GM19324 (cell line): ENCODE measurements around the gene HSPB1.
"Not testable (repeated sequence)": the region's sequence is repeated elsewhere in the genome, so short reads cannot be mapped to it uniquely, and the experiment has no call there.

ENCODE experiments used
- ATAC-seq: cut with Tn5 transposase; IDR thresholded peaks from one replicate; pipeline ENCODE4 v1.9.1; 2021; ENCODE audit warnings: mild to moderate bottlenecking, moderate library complexity; ENCODE audit not compliant: unreplicated experiment, low FRiP score

HSPB1 gene

DNA sequence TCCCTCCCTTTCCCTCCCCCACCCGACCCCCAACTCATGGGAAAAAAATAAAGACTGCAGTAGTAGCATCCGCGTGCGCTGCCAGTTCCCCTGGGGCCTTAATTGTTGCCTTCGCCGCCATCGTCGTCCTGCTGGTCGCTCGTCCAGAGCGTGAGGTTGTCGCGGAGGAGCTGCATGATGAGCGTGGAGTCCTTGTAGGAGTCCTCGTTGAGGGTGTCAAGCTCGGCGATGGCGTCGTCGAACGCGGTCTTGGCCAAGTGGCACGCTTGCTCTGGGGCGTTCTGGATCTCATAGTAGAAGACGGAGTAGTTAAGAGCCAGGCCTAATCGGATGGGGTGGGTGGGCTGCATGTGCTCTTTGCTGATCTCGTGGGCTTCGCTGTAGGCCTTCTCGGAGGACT, 27.0 kb downstream of the HSPB1 start:
- ATAC-seq, result no peak

DNA sequence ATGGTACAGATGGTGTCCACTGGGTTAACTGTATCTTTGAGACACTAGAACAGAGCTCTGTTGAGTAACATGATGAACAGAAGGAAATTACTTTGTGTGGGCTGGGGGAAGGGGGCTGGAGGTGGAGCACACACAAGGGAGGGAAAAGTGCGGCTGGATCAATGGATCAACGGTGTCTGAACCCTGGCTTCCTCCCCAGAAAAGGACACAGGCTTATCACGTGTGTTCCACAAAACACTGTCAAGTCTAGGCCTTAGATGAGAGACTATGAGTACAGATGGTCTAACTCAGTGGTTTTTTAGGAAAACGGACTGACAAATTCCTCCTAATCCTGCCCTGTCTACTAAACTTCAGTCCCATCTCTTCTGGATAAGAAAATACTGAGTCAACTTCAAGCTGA, 27.8 kb downstream of the HSPB1 start:
- no peak for ATAC-seq

DNA sequence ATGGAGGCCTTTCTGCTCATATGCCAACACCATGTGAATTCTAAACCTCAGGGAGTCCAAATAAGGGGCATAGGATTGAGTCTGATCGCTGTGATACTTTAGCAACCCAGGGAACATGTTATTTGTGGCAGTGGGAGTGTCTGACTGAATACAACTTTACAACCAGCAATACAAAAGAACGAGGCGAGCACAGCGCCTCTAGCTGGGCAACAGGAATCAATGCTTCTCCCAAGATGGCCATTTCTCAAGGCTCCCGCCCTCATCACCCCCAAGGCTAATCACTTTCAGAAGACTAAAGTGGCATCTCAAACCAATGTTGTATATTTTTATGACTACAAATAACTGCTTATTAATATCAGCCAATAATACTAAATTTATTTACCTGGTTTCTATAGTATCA, 28.2 kb downstream of the HSPB1 start:
- no peak for ATAC-seq

DNA sequence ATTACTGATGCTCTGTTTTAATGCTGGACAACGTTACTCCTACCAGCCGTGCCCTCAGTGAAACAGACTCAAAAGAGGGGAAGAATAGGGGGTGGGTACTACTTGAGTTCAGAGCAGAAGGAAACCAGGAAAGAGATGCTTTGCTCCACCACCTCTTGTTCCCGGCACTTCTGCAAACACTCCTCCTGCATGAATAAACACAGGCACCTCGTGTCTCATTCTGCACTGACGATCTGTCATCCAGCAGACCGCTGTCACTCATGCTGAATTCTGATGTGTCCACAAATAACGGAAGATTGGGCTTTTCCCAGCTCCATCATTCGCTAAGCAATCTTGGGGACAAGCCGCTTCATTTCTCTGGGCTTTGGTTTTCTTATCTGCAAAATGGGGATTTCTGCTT, 29.6 kb downstream of the HSPB1 start:
- ATAC-seq, result no peak

DNA sequence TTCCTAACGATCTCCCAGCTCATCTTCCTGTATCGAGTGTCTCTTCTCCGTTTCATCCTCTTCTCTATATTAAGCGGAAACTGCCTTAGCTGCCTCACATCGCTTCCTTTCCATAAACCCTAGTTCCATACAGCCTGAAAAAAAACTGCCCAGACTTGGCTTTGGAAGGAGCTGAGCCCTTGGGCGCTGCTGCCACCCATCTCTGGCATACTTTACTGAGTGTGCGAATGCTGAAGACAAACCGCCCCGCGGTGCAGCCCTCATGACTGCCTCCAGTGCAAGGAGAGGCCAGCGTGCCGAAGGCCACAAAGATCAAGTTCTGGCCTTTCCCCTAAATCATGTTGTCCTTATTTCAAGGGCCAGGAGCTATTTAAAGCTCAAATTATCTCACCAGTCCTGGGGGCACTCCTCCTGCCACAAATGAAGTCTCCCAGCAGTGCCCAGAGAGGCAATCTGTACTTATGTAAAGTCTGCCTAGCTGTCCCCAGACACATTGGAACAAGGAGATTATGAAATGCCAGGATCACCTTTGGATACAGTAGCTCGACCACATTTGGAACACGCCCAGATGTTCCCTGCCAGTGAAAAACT, 31.1 kb downstream of the HSPB1 start:
- no peak for ATAC-seq

DNA sequence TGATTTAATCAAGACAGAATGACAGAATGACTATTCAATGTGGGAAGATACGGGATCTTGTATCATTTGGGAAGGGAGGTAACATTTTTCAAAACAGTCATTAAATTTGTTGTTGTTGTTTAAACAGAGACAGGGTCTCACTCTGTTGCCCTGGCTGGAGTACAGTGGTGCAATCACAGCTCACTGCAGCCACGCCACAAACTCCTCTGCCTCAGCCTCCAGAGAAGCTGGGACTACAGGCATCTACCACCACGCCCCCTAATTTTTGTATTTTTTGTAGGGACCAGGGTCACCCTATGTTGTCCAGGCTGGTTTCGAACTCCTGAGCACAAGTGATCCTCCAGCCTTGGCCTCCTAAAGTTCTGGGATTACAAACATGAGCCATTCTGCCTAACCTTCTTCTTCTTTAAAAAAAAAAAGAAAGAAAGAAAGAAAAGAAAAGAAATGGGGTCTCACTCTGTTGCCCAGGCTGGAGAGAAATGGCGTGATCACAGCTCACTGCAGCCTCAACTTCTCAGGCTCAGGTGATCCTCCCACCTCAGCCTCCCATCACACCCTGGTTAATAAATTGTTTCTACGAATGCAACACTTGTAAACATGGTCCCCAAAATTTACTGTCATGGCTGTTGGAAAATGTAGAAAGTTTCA, 32.0 kb downstream of the HSPB1 start:
- ATAC-seq, result no peak

DNA sequence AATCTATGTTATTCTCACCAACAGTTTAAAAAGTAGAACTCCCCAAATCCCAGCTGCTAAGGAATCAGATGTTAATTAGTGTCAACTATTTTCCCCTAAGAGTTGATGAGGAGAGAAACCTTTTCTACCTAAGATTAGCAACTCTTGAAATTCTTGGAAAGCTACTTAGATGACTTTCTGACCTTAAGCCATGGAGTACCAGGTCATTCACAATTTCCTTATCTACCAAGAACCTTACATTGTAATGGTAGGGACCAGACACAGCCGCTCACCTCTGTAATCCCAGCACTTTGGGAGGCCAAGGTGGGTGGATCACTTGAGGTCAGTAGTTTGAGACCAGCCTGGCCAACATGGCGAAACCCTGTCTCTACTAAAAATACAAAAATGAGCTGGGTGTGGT, 32.9 kb downstream of the HSPB1 start:
- ATAC-seq, result not testable (repeated sequence)

DNA sequence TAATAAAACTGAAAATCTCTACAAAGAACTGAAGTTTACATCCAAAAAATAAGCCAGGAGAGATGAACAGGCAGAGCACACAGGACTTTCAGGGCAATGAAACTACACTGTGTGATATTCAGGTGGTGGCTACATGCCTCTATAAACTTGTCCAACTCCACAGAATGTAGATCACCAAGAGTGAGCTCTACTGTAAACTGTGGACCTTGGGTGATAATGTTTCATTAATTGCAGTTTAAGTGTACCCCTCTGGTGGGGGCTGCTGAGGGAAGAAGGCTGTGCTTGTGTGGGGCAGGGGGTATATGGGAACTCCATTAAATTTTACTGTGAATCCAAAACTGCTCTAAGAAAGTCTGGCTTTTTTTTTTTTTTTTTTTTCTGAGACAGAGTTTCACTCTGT, 33.6 kb downstream of the HSPB1 start:
- no peak for ATAC-seq

DNA sequence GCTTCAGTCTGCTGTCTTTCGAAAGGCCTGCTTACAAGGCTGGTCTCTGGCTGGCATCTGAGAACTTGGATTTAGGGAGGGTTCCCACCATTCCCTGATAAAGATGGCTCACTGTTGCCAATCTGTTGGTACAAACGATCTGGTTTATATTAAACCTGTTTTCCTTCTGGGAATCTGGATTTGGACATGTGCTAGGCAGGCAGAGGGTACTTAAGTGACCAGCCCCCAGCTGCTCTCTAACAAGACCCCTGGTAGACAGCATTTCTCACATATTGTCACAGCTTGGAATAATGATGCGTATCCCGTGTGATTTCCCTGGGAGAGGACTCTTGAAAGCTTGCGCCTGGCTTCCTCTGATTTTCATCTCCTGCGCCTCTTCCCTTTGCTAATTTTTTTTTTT, 34.7 kb downstream of the HSPB1 start:
- no peak for ATAC-seq

DNA sequence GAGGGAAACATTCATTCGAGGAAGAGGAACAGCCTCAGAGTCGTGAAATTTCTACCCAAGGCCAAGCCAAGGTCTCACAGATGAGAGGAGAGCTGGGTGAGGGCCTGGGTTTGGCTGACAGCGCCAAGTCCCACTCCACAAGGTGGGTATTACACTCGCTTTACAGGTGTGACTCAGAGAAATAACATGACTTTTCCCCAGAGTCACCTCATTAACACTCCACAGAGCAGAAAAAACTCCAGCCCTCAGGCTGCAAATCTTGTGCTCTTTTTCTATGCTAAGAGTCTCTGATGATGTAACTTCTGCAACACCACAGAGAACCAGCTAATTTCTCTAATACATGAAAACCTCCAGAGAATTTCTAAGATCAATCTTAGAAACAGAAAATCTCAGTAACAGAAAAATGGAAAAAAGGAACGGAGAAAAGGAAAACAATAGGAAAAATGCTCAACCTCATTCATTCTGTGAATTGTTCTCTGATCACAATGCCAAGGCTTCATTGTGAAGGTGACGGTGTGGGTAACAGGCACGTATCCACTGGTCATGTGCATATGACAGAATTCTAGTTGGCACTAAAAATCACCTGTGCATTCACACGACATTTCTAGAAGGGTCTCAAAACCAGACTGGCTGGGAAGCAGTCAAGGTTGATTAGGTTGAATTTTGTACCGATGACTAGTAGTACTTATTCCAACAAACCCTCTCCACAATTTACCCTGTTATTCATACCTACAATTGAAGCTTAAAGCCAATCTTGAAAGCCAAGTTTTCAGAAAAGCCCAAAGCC, 36.0 kb downstream of the HSPB1 start:
- no peak for ATAC-seq

DNA sequence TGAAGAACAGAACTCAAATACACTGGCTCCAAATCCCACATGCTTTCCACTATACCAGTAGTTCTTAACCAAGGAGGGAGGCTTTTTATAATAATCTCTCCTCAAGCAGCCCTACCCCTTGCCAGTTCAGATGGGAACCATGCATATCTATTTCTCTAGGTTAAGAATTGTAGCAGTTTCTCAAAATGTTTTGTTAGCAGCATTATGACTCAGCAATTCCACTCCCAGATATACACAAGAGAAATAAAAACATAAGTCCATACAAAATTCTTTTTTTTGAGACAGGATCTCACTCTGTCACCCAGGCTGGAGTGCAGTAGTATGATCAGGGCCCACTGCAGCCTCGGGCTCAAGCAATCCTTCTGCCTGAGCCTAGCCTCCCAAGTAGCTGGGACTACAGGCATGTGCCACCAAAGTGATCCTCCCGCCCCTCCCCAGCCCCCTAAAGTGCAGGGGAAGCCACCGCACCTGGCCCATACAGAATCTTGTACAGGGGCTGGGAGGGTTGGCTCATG, 38.2 kb downstream of the HSPB1 start:
- no peak for ATAC-seq

DNA sequence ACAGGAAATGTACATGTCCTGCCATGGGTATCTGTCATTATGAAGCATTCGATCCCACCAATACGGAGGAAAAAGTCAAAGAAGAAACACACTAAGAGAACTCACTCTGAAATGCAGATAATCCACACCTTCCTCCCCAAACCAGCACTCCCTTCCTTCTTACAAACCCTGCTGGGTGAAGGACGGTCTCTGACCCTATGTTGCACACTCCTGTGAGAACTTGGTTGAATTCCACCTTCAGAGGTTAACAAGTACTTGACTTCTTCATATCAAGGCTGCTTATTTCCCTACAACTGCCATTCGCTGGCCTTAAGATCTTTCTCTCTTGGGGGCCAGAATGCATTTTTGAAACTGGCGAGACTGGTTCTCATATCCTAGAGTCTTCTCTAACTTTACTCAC, 39.7 kb downstream of the HSPB1 start:
- no peak for ATAC-seq

DNA sequence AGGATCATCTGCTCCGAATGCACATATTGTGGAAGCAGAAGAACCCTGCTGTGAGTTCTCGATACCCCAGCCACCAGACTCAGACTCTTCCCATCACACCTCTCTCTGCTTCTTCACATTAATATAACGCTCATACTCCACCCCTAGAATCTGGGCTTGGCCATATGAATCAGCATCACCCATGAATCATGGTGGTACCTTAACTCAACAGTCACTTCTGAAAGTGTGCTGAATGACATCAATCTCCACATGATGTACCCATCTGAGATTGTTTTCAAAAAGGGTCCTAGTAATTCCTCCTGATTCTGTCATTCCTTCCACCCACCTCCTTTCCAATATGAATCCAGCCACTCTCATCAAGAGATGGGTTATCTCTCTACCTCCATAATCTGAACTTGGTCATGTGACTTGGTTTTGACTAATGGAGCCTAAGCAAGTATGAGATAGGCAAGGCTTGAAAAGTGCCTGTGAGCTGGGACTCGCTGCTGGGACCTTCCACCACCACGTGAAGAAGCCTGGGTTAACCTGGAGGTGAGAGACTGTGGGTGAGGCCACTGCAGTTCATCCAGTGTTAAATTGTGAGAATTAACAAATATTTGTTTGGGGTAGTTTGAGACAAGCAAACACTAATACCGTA, 40.9 kb downstream of the HSPB1 start:
- ATAC-seq, result no peak

DNA sequence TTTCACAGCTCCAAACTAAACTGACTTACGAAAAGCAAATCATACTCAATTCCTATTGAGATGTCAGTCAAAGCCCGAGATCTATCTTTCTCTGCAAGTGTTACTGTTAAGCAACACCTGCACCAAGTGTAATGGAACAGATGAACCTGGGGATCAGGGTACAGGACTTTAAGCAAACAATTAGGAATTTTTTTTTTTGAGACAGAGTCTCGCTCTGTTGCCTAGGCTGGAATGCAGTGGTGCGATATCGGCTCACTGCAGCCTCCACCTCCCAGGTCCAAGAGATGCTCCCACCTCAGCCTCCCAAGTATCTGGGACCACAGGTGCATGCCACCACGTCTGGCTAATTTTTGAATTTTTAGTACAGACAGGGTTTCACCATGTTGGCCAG, 41.5 kb downstream of the HSPB1 start:
- no peak for ATAC-seq

DNA sequence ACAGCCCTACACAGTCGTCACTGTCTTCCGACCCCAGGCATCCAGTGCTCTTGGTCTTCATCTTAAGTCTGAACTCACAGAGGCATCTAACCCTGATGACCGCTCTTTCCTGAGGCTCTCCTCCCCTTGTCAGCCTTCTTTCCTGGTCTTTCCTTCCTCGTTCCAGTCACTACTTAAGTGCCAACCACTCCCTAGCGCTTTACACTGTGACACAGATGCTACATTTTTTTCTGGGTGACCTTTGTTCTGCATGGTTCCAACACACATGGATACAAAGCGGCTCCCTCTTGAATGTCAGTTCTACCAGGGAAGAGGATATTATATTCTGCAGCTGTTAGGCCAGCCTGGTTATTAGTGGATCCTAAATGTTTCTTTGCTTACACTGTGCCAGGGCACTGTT, 43.6 kb downstream of the HSPB1 start:
- no peak for ATAC-seq

DNA sequence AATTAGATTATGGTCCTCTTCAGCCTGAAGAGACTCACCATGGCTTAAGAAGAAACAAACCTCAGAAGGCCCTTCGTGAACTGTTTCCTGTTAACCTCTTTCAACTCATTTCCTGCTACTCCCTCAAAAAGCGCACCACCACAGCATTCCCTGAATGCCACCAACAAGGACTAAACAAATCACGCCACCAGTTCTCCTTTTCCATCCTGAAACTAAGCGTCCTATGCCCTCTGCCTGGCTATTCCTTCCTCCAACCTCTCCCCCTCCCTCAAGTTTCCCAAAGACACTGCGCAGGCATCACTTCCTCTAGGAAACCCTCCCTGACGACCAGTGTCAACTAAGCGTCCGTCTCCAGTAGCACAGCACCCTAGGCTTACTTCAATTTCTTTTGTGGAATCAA, 44.3 kb downstream of the HSPB1 start:
- ATAC-seq, result no peak

DNA sequence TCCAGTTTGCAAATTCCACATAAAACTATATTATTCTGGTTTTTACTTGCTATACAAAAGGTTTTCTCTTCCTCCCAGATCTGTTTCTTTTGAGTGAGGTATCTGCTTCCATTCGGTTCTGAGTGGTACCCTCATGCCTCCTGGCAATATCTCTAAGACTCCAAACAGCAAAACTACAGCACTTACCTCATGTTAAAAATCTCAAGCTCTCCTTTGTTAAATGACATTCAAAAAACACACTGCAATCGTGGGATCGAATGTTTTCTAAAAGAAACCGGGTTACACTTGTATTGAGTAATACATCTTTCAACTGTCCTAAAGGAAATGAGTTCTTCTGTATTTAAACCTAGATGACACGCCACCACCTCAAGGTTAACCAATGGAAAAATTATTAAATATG, 45.2 kb downstream of the HSPB1 start:
- ATAC-seq, result no peak

DNA sequence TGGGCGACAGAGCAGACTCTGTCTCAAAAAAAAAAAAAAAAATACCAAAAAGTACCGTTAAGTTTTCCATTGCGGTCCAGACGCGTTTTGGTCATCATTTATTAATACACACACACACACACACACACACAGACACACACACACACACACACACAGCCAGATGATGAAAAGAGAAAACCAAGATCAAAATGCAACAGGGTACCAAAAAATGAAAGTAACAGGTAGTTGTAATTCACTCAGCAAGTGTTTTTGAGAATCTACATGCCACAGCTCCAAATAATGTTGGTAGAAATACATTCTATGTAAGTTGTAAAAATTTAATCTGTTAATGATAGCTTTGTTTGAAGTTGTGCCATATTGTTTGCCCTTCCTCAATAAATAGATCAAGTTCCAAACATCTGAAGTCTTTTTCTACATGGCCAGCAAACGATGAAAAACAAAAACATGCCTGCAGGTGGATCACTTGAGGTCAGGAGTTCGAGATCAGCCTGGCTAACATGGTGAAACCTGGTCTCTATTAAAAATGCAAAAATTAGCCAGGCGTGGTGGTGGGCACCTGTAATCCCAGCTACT, 46.9 kb downstream of the HSPB1 start:
- ATAC-seq, result no peak

DNA sequence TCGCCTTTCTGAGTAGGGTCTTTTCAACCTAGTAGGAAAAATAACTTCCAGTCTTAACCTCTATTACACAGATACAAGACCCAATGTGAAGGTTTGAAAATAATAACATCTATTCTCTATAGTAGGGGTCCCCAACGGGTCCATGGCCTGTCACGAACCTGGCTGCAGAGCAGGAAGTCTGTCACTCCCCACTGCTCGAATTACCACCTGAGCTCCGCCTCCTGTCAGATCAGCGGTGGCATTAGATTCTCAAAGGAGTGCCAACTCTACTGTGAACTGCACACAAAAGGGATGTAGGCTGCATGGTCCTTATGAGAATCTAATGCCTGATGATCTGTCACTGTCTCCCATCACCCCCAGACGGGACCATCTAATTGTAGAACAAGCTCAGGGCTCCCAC, 48.9 kb downstream of the HSPB1 start:
- no peak for ATAC-seq

DNA sequence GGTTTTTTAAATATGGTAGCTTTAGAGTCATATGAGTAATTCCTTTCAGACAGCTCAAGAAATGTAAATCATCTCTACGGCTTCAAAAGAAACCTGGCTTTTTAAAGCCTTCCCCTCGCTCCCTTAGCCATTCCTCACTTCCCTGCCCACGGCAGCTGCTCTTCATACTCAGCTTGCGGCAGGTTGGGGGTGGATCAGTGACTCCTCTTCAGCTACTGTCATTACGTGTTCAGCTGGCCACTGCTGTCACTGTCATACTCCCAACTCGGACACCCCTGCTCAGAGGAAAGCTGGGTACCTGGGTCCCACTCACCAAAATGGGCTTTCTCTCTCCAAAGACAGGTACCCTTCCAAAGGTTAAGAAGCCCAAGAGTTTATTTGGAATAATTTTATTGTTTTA, 49.7 kb downstream of the HSPB1 start:
- no peak for ATAC-seq

DNA sequence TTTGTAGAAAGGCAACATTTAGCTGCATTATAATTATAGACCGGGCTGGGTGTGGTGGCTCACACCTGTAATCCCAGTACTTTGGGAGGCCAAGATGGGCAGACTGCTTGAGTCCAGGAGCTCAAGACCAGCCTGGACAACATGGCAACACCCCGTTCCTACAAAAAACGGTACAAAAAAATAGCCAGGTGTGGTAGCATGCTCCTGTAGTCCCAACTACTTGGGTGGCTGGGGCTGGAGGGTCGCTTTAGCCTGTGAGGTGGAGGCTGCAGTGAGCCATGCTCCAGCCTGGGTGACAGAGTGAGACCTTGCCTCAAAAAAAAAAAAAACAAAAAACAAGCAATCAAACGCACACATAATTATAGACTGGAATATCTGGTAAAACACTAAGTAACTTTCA, 51.3 kb downstream of the HSPB1 start:
- no peak for ATAC-seq
